Astrocyte (in vitro differentiated cells and primary cell): ENCODE data around the gene CAPS2.

Experiments used
- CTCF ChIP-seq: IDR thresholded peaks from 2 replicates; pipeline ENCODE4 v1.5.1; 2011; ENCODE audit warnings: low read depth, mild to moderate bottlenecking, inconsistent platforms, low read length, moderate library complexity; ENCODE audit not compliant: insufficient read depth
- EZH2 ChIP-seq: IDR thresholded peaks from 2 replicates; pipeline ENCODE4 v1.6.1; 2012; ENCODE audit warnings: mild to moderate bottlenecking, low read length, inconsistent platforms; ENCODE audit not compliant: insufficient read depth

- TF ChIP-seq CTCF, result no peak
- no peak for TF ChIP-seq EZH2
Observed at GRCh38 chr12:75239987-75240386, 90.1 kb downstream of the CAPS2 start.
